HG02884 (cell line): Measurements from ENCODE around the gene SEMA3A.
"Not testable (repeated sequence)": the region's sequence is repeated elsewhere in the genome, so short reads cannot be mapped to it uniquely, and the experiment has no call there.

ENCODE experiments used
- ATAC-seq: cut with Tn5 transposase; IDR thresholded peaks from one replicate; pipeline ENCODE4 v1.9.1; 2021; ENCODE audit warnings: mild to moderate bottlenecking, moderate library complexity; ENCODE audit not compliant: unreplicated experiment

SEMA3A gene

GRCh38 chr7:84069999-84070500 is 124.5 kb downstream of the SEMA3A start:
- no peak for ATAC-seq

DNA sequence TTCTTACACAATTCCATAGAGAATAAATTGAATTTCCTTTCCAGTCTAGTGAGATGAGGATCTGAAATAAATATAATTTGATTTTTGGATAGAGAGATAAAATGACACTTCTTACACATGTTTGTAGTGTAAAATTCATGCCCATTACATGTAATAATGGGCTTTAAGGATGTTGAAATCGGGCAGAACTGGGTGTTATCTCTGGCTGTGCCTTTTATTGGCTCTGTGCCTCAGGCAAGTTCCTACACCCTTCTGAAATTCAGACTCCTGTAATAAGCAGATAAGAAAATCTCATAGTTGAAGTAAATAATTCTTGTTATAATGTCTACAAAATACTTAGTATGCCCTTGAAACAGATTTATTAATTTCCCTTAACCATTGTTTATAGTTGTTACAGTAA is 125.6 kb downstream of the SEMA3A start:
- no peak for ATAC-seq

DNA sequence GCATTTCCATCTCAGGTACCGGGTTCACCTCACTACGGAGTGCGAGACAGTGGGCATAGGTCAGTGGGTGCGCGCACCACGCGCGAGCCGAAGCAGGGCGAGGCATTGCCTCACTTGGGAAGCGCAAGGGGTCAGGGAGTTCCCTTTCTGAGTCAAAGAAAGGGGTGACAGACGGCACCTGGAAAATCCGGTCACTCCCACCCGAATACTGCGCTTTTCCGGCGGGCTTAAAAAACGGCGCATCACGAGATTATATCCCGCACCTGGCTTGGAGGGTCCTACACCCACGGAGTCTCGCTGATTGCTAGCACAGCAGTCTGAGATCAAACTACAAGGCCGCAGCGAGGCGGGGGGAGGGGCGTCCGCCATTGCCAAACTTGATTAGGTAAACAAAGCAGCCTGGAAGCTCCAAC is 132.1 kb downstream of the SEMA3A start:
- ATAC-seq = not testable (repeated sequence)

DNA sequence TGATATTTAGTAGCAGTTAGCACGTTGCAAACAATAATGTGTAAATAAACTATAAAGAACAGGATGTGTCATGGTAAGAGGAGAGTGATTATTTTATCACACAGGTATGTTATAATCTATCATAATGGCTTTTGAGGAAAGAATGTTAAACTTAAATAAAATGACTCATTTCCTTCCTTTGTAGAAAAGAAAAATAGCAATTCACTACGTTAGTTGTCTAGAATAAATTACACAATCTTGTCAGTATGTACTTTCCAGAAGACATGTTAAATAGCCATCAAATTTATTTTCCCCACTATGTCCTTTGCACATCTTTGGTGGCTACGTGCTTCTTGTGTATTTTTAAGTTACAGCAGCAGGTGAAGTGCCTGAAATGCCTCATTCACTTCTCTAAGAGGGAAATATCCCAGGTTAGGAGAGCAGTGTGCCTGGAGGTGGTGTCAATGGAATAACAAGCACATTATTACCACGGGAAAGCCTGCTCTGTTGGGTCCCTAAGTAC is 133.8 kb downstream of the SEMA3A start:
- no peak for ATAC-seq

GRCh38 chr7:84060000-84060399 is 134.6 kb downstream of the SEMA3A start:
- no peak for ATAC-seq

DNA sequence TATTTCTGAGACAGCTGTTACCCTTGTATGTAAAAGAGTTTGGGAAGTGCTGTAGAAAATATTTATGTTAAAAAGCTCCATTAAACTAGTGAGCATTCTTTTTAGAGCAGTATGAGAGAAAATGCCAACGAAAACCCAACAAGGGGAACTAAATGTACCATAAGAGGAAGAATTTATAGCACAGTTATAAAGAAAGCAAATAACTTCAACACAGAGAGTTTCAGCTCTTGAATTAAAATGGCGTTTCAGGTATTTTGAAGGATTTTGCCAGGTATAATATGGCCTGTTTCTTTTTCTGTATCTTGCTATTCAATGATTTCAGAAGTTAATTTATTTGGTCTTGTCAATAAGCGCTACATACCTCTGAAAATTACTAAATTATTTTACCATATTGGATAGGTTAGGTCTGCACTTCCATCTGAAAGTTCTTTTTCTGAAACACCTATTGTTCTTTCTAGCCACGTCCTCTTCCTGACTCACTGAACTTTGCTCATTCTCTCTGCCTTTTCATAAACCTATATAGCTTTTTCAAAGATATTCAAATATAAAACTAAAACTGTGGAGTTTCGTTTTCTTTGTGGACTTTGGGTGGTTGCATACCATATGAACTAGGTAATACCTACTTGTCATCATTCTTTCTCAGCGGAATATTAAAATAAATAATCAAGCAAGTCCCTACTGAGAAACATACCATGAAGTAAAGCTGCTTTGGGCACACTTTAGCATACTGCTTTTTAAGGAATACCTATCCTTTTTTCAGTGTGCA is 136.1 kb downstream of the SEMA3A start:
- ATAC-seq = no peak

DNA sequence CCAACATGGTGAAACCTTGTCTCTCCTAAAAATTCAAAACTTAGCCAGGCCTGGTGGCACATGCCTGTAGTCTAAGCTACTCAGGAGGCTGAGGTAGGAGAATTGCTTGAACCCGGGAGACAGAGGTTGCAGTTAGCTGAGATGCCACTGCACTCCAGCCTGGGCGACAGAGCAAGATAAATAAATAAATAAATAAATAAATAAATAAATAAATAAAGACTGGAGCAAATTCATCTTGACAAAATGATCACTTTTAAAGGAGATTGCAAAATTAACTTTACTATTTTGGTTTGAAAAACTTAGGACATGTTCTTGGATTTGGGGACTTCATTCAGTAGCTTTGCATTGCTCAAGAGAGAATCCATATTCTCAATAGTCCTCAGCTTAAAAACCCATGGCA is 137.0 kb downstream of the SEMA3A start:
- ATAC-seq = no peak

DNA sequence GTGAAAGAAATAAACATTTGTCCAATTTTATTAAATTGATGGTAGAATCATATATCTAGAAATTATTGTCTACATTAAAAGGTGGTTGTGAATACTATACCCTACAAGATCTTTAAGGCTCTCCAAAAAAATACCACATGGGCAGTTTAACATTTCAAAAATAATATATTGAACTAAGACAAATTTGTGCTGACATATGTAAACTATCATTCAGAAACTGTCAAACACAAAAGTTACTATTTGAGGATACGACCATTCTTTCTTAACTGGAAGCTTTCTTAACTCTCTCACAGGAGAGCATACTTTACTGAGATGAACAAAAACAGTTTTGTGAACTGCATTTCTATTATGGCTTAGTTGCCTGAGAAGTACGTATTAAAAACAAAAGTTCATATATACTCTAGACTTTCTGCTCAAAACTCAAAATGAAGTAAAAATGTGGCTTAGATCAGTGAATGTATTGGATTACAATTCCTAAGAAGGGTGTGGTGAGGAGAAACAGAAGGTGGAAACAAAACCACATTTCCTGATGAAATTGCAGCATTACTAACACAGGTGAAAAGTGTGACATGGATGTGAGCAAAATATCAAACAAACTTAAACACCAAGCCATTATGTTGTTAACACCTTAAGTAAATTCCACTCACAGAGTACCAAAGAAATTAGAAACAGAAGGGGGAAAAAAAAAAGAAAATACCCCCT is 138.5 kb downstream of the SEMA3A start:
- no peak for ATAC-seq

DNA sequence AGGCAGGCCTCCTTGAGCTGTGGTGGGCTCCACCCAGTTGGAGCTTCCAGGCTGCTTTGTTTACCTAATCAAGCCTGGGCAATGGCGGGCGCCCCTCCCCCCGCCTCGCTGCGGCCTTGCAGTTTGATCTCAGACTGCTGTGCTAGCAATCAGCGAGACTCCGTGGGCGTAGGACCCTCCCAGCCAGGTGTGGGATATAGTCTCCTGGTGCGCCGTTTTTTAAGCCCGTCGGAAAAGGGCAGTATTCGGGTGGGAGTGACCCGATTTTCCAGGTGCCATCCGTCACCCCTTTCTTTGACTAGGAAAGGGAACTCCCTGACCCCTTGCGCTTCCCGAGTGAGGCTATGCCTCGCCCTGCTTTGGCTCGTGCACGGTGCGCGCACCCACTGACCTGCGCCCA is 139.4 kb downstream of the SEMA3A start:
- not testable (repeated sequence) for ATAC-seq

DNA sequence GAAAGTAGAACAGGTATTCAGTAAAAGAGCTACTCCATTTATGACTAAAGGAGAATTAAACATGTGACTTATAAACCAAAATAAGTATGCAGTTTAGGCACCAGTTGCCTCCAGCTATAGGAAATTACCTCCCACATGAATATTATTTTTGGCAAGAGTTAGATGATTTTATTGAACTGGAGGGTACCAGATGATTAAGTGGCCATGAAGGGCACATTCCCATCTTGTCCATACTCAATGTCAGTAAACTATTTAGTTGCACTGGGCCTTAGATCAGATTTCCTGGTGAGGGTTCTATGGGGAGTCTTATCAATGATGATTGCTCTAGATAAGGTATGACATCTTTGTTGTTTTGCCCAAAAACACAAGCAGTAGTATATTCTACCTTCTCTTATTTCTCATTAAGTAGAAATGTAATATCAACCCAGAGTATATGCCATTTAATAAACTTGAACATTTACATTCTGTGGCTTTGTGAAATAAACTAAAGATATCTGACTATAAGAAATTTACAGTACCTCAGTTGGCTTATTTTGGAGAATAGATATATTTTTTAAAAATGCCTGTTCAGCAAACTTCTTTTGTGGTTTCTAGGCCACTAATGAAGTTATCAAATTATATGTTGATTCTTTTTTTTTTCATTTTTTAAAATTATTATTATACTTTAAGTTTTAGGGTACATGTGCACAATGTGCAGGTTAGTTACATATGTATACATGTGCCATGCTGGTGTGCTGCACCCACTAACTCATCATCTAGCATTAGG is 145.3 kb downstream of the SEMA3A start:
- ATAC-seq = no peak

- ATAC-seq = no peak
These were observed 147.5 kb downstream of the SEMA3A start for GRCh38 chr7:84047085-84047484.

- no peak for ATAC-seq
These were observed 149.8 kb downstream of the SEMA3A start for GRCh38 chr7:84044834-84045233.

DNA sequence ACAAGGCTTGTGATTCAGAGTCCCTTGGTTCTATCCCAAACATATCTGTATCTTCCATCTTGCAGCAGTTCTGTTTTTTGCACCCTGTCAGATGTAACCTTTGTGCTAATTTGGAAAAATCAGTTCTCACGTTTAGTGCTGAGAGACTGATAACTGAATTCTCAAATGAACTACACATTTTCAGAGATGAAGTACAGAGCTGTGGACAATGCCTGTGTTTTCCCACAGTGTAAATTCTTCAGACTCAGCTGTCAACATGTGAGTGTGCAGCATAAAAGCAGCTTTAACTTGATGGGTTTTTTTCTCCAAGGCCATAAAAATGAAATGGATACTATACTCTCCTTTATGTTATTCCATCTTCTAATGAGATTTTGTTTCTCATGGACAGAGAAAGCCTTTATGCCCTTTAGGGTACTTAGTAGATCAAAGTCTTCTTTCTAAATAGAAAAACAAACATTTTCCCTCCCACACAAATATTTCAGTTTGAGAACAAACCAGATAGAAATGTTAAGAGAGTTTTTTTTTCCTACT is 150.9 kb downstream of the SEMA3A start:
- no peak for ATAC-seq

GRCh38 chr7:84042110-84042539 is 152.5 kb downstream of the SEMA3A start:
- ATAC-seq = no peak

DNA sequence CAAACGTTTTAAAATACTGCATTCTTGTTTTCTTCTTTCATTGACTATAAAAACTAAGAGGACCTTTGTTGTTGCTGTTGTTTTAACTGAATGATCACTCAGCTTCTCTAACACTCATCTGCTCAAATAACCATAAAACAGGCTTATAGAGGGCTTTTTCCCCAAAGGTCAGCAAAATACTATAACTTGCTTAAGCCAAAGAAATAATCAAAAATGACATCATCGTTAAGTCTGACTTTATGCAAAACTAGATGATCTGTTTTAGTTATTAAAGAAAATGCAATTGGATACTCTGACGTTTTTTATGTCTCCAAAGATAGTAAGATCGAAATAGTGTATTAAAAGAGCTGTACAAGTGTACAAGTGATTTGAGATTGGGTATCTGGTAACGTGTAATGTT is 152.9 kb downstream of the SEMA3A start:
- no peak for ATAC-seq

DNA sequence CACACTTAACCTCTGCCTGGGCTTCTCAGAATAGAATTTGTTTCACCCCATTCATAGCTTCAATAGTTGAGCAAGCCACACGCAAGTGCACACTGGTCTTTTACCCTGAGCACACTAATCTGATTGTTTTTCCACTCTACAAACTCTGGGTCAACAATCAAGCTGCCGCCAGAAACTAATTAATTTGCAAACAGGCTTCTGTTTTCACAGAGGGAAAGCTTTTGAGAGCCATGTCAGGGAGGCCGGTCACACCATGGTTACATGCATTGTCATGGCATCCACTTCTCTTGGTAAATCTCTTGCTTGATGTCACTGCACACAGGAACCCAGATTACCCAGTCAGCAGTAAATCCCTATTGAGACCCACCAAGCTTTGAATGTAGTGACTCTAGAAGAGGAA is 154.2 kb downstream of the SEMA3A start:
- ATAC-seq = no peak

- ATAC-seq = no peak
These were observed 155.2 kb downstream of the SEMA3A start for GRCh38 chr7:84039432-84039831.

DNA sequence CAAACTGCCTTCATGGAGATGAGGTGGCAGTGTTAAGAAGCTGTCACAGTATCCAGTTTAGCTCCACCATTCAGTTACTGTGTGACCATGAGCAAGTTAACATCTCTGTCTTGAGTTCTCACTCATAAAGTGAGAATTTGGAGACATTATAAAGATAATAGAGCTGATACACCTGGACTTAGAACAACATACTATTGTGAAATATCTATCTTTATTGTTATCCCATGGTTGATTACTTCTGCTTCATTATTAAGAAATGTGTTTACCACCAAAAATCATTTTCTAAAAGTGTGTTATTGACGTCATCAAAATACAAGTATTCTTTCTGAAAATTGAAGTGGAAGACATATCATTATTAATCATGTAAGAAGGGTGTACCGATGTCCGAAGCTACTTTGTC is 166.9 kb downstream of the SEMA3A start:
- ATAC-seq = no peak

DNA sequence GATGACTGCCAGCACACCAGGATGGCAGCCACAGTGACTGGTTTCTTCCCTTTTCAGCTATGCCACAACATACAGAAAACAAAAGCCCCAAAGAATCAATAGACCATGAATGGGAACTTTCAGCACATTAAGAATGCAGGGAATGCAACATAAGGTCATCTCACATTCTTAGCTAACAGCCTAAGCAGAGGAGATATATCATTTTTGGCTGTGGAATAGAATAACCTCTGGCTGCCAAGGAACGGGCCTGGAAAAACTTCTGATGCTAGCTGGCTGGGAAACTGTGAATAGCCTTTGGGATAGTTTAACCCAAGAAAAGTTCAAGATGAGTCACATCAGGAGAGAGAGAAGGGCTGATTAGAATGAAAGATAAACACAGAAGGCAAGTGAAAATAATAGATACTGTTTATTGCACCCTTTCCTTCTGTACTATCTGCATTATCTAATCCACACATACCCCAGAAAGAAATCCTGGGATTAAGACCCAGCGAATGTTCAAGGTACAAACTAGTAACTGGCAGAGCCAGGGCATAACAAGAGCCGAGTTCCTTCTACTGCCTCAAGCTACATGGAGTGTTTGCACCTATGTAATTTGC is 169.2 kb downstream of the SEMA3A start:
- ATAC-seq = no peak

DNA sequence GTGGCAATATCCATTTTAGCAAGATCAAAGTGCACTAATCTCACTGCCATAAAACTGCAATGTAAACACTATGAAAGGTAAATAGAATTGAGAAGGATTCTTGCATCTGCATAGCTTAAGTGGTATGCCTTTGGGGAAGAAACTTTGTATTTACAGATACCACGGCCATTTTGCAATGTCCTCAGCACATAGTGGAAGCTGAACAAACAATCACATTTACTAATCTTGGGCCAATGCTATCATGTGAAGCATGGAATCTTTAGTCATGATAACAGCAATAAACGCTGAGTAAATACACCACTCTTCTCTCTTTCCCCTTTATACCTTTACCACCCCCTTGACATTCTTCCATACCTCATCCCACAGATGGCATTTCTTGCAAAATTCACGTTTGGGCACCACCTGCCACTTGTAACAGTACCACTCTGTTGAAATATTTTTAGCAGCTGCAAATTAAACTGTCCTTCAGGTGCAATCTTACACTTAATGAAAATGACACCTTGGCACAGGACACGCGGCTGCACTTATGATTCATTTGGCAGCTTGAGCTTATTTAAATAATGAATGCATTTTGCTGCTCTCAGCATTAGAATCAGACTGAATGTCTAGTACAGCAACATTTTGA is 171.8 kb downstream of the SEMA3A start:
- no peak for ATAC-seq
